Urinary bladder (tissue), 4 donors: ENCODE measurements around the gene IRF8. TPM values are rescaled to one million over a fixed set of nuclear protein-coding genes. Genes with fewer than 3 reads are reported as not detected.

ENCODE experiments used
- DNase-seq: peaks from one replicate; pipeline ENCODE4 v3.0.0-alpha.2; 2015; ENCODE audit errors: extremely low spot score
- H3K27ac ChIP-seq: one replicate; pipeline ENCODE4 v1.5.1; 2013; ENCODE audit warnings: low read depth, mild to moderate bottlenecking, moderate library complexity
- H3K36me3 ChIP-seq: one replicate; pipeline ENCODE4 v1.6.1; 2013; ENCODE audit warnings: mild to moderate bottlenecking, moderate library complexity; ENCODE audit not compliant: insufficient read depth
- H3K4me1 ChIP-seq: one replicate; pipeline ENCODE4 v1.6.1; 2013; ENCODE audit warnings: mild to moderate bottlenecking, moderate library complexity; ENCODE audit not compliant: insufficient read depth
- H3K4me3 ChIP-seq: one replicate; pipeline ENCODE4 v1.5.1; 2013; ENCODE audit warnings: low read depth, low read length
- WGBS: extraction: QIAGEN DNeasy Blood & Tissue Kit; methylation state at CpG from one replicate; pipeline ENCODE4 v1.1.7; 2013; 5-methylcytosine and 5-hydroxymethylcytosine counted together
- polyA plus RNA-seq: library from polyadenylated mRNA; stranded (reverse); fragments of 200-250 nt; gene quantifications from one replicate; pipeline ENCODE4 v1.2.3, GENCODE V29; 2013
- total RNA-seq: library from RNA; depleted of rRNA; stranded (reverse); fragments of >200 nt; gene quantifications from one replicate; pipeline ENCODE4 v1.2.3, GENCODE V29; 2014
- donor health status: healthy with polysubstance abuse.
- donor health status: healthy.

Gene IRF8
- total and polyA plus RNA-seq, 2 donors = 7.3 to 20.6 TPM

DNA sequence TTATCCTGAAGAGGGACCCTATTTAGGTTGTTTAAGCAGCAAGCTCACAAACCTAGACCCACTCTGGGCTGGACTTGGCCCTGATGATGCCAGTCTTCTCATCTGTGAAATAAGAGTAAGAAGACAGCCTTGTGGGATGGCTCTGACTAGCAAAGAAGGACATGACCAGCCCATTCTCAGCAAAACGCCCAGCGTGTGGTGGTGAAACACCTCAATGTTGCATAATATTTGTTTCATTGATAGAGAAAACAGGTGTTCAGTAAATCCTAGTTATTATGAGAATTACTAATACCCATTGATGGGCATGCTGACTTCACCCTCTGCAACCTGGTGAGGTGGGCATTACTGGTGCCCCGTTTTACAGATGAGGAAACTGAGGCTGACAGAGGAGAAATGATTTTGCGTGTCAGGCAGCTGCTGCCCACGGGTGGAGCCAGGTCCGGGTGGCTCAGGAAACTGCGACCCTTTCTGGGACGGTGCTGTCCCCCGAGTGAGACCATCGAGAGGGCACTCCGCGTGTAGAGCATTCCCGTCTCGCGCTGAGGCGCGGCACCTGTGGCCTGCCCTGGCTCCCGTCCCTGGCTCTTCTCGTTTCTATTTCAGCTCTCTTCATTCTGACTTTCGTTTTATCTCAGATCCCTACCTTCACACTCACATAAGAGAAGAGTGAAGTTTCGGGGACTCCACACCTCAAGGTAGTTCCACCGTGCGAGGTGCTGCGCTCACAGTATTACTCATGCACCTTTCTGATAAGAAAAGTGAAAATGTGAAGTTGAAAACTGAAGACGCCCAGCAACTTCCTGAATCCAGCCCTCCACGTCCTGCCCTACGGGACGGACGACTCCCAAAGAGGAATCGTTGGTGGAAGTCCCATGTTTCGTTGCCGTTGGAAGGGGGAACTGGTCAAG, 48.5 kb downstream of the IRF8 start:
- Histone ChIP-seq H3K27ac (no peak overlapping the region), H3K4me1 (no peaks in the 10 kb centered on the region), H3K36me3 (no peaks in the 10 kb centered on the region), H3K4me3 (no peak overlapping the region)
- DNase-seq = no peak
- WGBS = 81% methylated on average over 32 of the region's 32 CpGs

DNA sequence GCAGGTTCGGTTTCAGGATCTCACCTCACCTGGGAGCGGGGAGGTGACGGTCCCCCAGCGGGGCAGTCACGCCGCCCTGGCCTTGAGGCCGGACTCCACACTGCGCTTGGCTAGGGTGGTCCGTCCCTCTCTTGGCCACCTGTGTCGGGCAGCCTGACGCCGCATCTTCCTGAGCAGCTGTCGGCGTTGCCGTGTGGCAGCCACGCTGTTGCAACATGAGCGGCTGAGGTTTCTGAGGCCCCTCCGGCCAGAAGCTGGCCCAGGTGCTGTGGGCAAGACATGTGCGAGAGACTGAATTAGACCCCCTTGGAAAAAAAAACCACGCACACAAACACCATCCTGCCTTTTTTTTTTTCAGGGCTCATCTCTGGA, 49.2 kb downstream of the IRF8 start:
- H3K4me3 ChIP-seq = no peak overlapping the region
- no peak overlapping the region for H3K27ac ChIP-seq
- no peak for DNase-seq
- no peaks in the 10 kb centered on the region for H3K36me3 ChIP-seq
- WGBS = 86% methylated on average over 20 of the region's 20 CpGs
- no peaks in the 10 kb centered on the region for H3K4me1 ChIP-seq

DNA sequence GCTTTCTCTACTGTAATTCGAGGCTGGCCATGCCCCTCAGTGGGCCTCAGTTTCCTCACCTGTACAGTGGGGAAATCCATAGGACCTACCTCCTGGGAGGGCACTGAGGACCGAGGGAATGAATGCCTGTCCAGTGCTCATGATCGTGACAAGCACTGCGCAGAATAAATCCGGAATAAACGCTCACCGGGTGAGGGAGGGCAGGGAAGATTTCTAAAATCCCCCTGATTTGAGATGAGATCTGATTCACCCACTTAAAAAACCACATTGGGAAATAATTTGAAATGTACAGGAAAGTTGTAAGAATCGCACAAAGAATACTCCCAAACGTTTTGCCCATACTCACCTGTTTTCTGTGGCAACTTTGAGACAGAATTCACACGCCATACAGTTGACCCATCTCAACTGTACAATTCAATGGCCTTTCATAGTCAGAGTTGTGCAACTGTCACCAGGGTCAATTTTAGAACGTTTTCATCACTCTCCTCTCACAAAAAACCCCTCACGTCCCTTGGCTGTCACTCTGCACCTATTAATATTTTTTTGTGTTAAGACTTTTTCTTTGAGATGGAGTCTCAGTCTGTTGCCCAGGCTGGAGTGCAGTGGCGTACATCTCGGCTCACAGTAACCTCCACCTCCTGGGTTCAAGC, 49.8 kb downstream of the IRF8 start:
- WGBS = 82% methylated on average over 14 of the region's 14 CpGs
- Histone ChIP-seq H3K4me3 (no peak overlapping the region), H3K36me3 (no peaks in the 10 kb centered on the region), H3K27ac (no peak overlapping the region), H3K4me1 (no peaks in the 10 kb centered on the region)
- DNase-seq = no peak

- Histone ChIP-seq H3K4me3 (no peak overlapping the region), H3K4me1 (no peaks in the 10 kb centered on the region), H3K36me3 (no peaks in the 10 kb centered on the region), H3K27ac (no peak overlapping the region)
- WGBS = 56% methylated on average over 14 of the region's 14 CpGs
- DNase-seq = no peak
Measured at GRCh38 chr16:85950136-85950918, 51.4 kb downstream of the IRF8 start.

DNA sequence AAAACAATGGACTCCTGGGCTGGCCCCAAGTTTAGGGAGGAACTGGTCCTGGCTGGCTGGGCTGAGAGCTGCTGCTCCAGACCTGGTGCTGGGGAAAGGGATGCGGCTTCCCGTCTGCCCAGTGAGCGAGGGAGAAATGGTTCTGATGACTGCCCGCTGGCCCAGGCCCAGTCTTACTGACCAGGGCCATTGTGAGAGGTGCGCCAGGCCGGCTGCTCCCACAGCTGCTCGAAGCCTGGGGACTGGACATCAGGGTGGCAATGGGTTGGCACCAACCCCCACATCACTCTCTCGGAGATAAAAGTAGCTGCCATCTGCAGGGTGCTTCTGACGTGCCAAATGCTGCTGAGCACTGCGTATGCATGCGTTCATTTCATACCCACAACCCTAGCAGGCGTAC, 53.2 kb downstream of the IRF8 start:
- WGBS = 94% methylated on average over 12 of the region's 12 CpGs
- Histone ChIP-seq H3K4me3 (no peak overlapping the region), H3K27ac (no peak overlapping the region), H3K36me3 (no peaks in the 10 kb centered on the region), H3K4me1 (no peaks in the 10 kb centered on the region)
- DNase-seq = no peak

GRCh38 chr16:85952811-85953210, 53.8 kb downstream of the IRF8 start:
- no peak for DNase-seq
- H3K36me3 ChIP-seq = no peaks in the 10 kb centered on the region
- no peak overlapping the region for H3K4me3 ChIP-seq
- no peak overlapping the region for H3K27ac ChIP-seq
- 97% methylated on average over 5 of the region's 5 CpGs for WGBS
- no peaks in the 10 kb centered on the region for H3K4me1 ChIP-seq

DNA sequence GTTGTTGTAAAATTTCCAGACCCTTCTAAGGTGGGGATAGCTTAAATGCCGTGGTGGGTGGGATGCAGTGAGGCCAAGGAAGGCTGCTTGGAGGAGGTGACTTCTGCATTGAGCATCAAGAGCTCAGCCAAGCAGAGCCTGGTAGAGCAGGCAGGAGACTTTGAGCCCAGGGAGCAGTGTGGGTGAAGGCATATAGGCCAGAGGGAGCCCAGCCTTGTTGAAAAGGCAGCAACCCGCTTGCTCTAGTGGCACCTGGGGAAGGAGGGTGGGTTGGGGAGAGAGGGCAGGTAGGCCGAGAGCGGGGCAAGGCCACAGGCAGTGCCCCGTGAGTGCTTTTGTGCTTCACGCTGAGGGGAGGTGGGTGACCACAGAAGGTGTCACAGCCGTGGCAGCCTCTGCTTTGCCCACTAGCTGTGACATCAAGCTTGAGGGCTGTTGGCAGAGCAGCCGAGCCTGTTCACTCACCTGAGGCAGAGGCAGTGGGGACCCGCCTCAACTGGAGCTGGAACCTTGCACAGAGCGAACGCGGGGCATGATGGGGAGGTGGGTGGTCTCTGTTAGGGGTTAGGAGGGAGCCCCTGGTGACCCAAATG, 56.1 kb downstream of the IRF8 start:
- H3K36me3 ChIP-seq = no peaks in the 10 kb centered on the region
- no peaks in the 10 kb centered on the region for H3K4me1 ChIP-seq
- WGBS = 94% methylated on average over 12 of the region's 12 CpGs
- H3K27ac ChIP-seq = no peak overlapping the region
- no peak overlapping the region for H3K4me3 ChIP-seq
- DNase-seq = no peak

- 72% methylated on average over 11 of the region's 11 CpGs for WGBS
- no peak for DNase-seq
Measured at GRCh38 chr16:85955566-85955965, 56.6 kb downstream of the IRF8 start.

DNA sequence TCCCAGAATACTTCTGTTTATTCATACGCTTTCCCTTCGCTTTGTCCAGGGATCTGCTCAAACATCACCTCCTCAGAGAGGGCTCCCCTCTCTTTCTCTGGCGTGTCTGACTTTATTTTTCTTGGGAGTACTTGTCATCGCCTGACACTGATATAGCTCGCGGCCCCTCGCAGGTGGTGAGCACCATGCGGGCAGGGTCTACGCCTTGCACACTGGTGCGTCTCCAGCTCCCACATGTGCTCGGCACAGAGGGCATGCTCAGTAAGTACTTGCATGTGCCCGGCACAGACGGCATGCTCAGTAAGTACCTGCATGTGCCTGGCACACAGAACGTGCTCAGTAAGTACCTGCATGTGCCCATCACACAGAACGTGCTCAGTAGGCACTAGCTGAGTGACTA, 57.5 kb downstream of the IRF8 start:
- Histone ChIP-seq H3K4me1 (no peaks in the 10 kb centered on the region), H3K4me3 (no peak overlapping the region), H3K27ac (no peak overlapping the region), H3K36me3 (no peaks in the 10 kb centered on the region)
- 92% methylated on average over 15 of the region's 15 CpGs for WGBS
- no peak for DNase-seq

More at GRCh38 chr16:85955566-85955965, 56.6 kb downstream of the IRF8 start:
- Histone ChIP-seq H3K4me3 (no peak overlapping the region), H3K27ac (no peak overlapping the region), H3K36me3 (no peaks in the 10 kb centered on the region), H3K4me1 (no peaks in the 10 kb centered on the region)

GRCh38 chr16:85958731-85959130, 59.8 kb downstream of the IRF8 start:
- WGBS = 96% methylated on average over 8 of the region's 8 CpGs
- DNase-seq = no peak
- Histone ChIP-seq H3K4me1 (no peaks in the 10 kb centered on the region), H3K4me3 (no peak overlapping the region), H3K27ac (no peak overlapping the region), H3K36me3 (no peaks in the 10 kb centered on the region)

DNA sequence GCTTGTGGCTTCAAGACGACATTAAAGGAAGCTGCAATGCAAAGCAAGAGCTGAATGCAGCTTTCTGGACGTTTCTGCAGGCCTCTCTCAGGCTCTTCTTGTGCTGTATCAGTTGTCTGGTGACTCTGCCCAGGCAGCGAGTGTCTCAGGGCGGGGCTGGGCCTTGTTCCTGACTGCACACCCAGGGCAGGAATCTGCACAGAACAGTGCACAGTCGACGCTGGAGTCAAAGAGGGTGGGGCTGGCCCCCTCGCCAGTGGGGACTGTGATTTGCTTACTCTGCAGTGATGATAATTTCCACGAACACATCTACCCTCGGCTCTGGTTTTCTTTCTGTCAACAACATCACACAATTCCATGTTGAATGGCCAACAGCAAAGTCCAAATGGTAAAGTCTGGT, 60.7 kb downstream of the IRF8 start:
- no peaks in the 10 kb centered on the region for H3K4me1 ChIP-seq
- no peak for DNase-seq
- no peak overlapping the region for H3K27ac ChIP-seq
- H3K4me3 ChIP-seq = no peak overlapping the region
- H3K36me3 ChIP-seq = no peaks in the 10 kb centered on the region
- 71% methylated on average over 9 of the region's 9 CpGs for whole genome bisulfite sequencing

DNA sequence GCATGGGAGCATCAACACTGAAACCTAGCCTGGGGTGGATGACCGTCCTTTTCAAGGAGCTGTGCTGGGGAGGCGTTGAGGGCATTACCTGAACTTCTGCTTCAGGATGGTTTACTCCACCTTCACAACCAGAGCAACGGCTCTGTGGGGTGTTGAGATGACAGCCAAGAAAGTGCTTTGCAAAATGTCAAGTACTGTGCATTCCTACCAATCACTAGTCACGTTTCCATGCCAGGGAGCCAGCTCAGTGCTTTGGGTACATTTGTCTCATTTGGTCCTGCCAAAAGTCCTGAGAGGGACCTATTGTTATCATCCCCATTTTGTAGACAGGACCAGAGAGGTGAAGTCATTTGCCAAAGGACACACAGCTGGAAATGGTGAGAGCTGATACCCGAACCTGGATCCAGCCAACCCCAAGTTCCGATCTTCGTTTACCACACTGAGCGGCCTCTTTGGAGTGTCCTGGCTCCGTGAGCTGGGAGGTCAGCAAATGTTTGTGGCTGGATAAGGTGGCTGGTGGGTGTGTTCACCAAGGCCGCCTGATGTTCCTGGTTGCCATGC, 61.6 kb downstream of the IRF8 start:
- no peaks in the 10 kb centered on the region for H3K36me3 ChIP-seq
- H3K4me1 ChIP-seq = no peaks in the 10 kb centered on the region
- no peak overlapping the region for H3K4me3 ChIP-seq
- no peak for DNase-seq
- no peak overlapping the region for H3K27ac ChIP-seq
- WGBS = 81% methylated on average over 10 of the region's 10 CpGs
